ENCODE data around the gene LAMTOR3.

Gene LAMTOR3

DNA sequence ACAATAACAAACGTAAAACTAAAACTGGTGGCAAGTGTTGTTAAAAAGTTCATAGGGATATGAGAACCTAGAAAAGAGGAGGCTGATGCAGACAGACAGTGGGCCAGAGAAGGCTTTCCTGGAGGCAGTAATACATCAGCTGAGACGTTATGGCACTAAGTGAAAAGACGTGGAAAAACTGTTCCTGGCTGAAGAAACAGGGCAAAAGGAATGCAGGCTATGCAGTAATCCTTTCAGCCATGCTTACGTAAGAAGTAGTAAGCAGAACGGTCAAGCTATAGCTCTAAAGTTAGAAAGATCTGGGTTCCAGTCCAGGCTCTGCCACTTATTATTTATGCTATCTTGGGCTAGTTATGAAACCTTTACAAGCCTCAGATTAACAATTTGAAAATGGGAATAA is 6.4 kb downstream of the LAMTOR3 start:
- Histone ChIP-seq H3K36me3 (ENCODE audit: control insufficient read depth in 1 of 2, insufficient read depth in 2 of 2, low read depth in 1 of 2, low read length in 2 of 2) (peaks cover 3 to 74% of the 10 kb centered on the region in 2 experiments), H2AK5ac (ENCODE audit: low read length, severe bottlenecking) (no peak overlapping the region), H4K8ac (ENCODE audit: low read length) (peak overlapping the region; percentile 37), H2BK15ac (ENCODE audit: low read depth, poor library complexity, severe bottlenecking) (no peak overlapping the region), H3K9ac (ENCODE audit: low read length) (peak overlapping the region; percentile 28), H3K27me3 (ENCODE audit: control insufficient read depth in 1 of 2, insufficient read depth in 1 of 2, low read length in 2 of 2) (no peaks in the 10 kb centered on the region), H3K23ac (ENCODE audit: low read length in 2 of 2) (no peak overlapping the region), H3K18ac (ENCODE audit: low read depth in 1 of 2, low read length in 2 of 2) (no peak overlapping the region), H2BK12ac (ENCODE audit: low read length in 2 of 2) (no peak overlapping the region), H3K9me3 (ENCODE audit: control insufficient read depth, low read length) (no peaks in the 10 kb centered on the region), H2AFZ (ENCODE audit: low read depth, low read length) (no peak overlapping the region), H3K4me2 (ENCODE audit: low read length, poor library complexity, severe bottlenecking) (no peak overlapping the region), H3K27ac (ENCODE audit: low read length, poor library complexity, severe bottlenecking) (no peak overlapping the region), H3K14ac (ENCODE audit: low read length in 2 of 2) (no peak overlapping the region), H3K79me1 (replicated peaks; ENCODE audit: low read length, poor library complexity, severe bottlenecking) (peaks cover 5% of the 10 kb centered on the region), H4K91ac (ENCODE audit: low read length) (no peak overlapping the region), H2BK120ac (ENCODE audit: low read depth, low read length) (no peak overlapping the region), H3K4me3 (ENCODE audit: insufficient read depth in 1 of 2, low read depth in 1 of 2, low read length in 2 of 2) (no peak overlapping the region), H3K4ac (ENCODE audit: low read depth in 1 of 2, low read length in 2 of 2) (no peak overlapping the region), H2BK5ac (ENCODE audit: low read depth, low read length, poor library complexity, severe bottlenecking) (no peak overlapping the region), H3K4me1 (ENCODE audit: control insufficient read depth, insufficient read depth, low read depth, low read length) (peaks cover 3% of the 10 kb centered on the region)
- 77% methylated on average over 5 of the region's 5 CpGs for WGBS
- DNase-seq: peak; percentile 60

DNA sequence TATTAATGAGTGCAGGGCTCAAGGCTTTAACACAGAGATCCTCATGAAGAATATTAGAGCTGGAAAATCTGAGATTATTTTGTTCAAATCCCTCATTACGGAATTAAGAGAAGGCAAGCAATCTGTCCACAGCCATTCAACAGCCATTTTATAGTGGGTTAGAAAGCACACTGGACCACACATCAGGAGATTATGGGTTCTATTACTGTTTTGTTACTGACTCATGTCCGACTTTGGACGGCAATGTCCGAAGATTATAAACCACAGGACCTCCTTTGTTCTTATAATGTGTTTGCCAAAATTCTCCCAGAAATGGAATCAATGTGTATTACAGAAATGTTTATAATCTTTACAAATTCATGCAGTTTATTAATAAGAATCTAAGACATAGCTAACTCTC is 8.1 kb downstream of the LAMTOR3 start:
- no peak overlapping the region for H4K8ac ChIP-seq (ENCODE audit: low read length)
- no peak for DNase-seq

DNA sequence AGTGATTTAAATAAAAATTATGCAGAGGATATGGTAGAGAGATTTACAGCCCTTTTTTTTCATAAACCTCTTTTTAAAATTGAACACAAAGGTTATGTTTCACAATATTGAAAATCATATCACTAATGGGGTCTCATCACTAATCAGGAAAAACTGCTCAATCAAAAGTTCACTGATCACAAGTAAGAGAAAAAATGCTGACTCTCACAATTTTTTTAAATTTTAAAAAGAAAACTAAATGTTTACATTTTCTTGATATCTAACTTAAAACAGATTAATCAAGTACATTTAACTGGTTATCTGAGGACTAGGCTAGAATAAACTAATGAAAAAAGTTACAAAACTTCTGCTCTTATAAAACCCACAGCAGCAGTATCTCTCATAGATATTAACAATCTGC is 8.5 kb downstream of the LAMTOR3 start:
- Histone ChIP-seq H3K27me3 (ENCODE audit: control insufficient read depth in 1 of 2, insufficient read depth in 1 of 2, low read length in 2 of 2) (no peaks in the 10 kb centered on the region), H3K9ac (ENCODE audit: low read length) (peak overlapping the region; percentile 10), H3K36me3 (ENCODE audit: control insufficient read depth in 1 of 2, insufficient read depth in 2 of 2, low read depth in 1 of 2, low read length in 2 of 2) (peaks cover 3 to 80% of the 10 kb centered on the region in 2 experiments), H3K9me3 (ENCODE audit: control insufficient read depth, low read length) (no peaks in the 10 kb centered on the region), H3K27ac (ENCODE audit: low read length, poor library complexity, severe bottlenecking) (no peak overlapping the region), H3K4ac (ENCODE audit: low read depth in 1 of 2, low read length in 2 of 2) (no peak overlapping the region), H2AFZ (ENCODE audit: low read depth, low read length) (no peak overlapping the region), H3K14ac (ENCODE audit: low read length in 2 of 2) (no peak overlapping the region), H2AK5ac (ENCODE audit: low read length, severe bottlenecking) (no peak overlapping the region), H2BK15ac (ENCODE audit: low read depth, poor library complexity, severe bottlenecking) (no peak overlapping the region), H2BK5ac (ENCODE audit: low read depth, low read length, poor library complexity, severe bottlenecking) (no peak overlapping the region), H2BK12ac (ENCODE audit: low read length in 2 of 2) (no peak overlapping the region), H2BK120ac (ENCODE audit: low read depth, low read length) (no peak overlapping the region), H3K4me2 (ENCODE audit: low read length, poor library complexity, severe bottlenecking) (no peak overlapping the region), H3K79me1 (replicated peaks; ENCODE audit: low read length, poor library complexity, severe bottlenecking) (peaks cover 5% of the 10 kb centered on the region), H3K4me3 (ENCODE audit: insufficient read depth in 1 of 2, low read depth in 1 of 2, low read length in 2 of 2) (no peak overlapping the region), H3K4me1 (ENCODE audit: control insufficient read depth, insufficient read depth, low read depth, low read length) (no peaks in the 10 kb centered on the region), H4K8ac (ENCODE audit: low read length) (no peak overlapping the region), H3K23ac (ENCODE audit: low read length in 2 of 2) (no peak overlapping the region), H3K18ac (ENCODE audit: low read depth in 1 of 2, low read length in 2 of 2) (no peak overlapping the region), H4K91ac (ENCODE audit: low read length) (no peak overlapping the region)
- DNase-seq: no peak

More for the DNA sequence above, 8.1 kb downstream of the LAMTOR3 start:
- no peak overlapping the region for H4K91ac ChIP-seq (ENCODE audit: low read length)
- H3K9ac ChIP-seq (ENCODE audit: low read length): peak overlapping the region; percentile 10
- H3K9me3 ChIP-seq (ENCODE audit: control insufficient read depth, low read length): no peaks in the 10 kb centered on the region
- no peak overlapping the region for H2BK5ac ChIP-seq (ENCODE audit: low read depth, low read length, poor library complexity, severe bottlenecking)
- no peak overlapping the region for H2AK5ac ChIP-seq (ENCODE audit: low read length, severe bottlenecking)
- H3K14ac ChIP-seq (ENCODE audit: low read length in 2 of 2): no peak overlapping the region
- no peak overlapping the region for H3K4me2 ChIP-seq (ENCODE audit: low read length, poor library complexity, severe bottlenecking)
- no peak overlapping the region for H2AFZ ChIP-seq (ENCODE audit: low read depth, low read length)
- no peak overlapping the region for H2BK120ac ChIP-seq (ENCODE audit: low read depth, low read length)
- no peak overlapping the region for H3K27ac ChIP-seq (ENCODE audit: low read length, poor library complexity, severe bottlenecking)
- H3K4me3 ChIP-seq (ENCODE audit: insufficient read depth in 1 of 2, low read depth in 1 of 2, low read length in 2 of 2): no peak overlapping the region
- peaks cover 3 to 80% of the 10 kb centered on the region in 2 experiments for H3K36me3 ChIP-seq (ENCODE audit: control insufficient read depth in 1 of 2, insufficient read depth in 2 of 2, low read depth in 1 of 2, low read length in 2 of 2)
- WGBS: 100% methylated on average over 1 of the region's 4 CpGs
- H3K4ac ChIP-seq (ENCODE audit: low read depth in 1 of 2, low read length in 2 of 2): no peak overlapping the region
- no peak overlapping the region for H3K18ac ChIP-seq (ENCODE audit: low read depth in 1 of 2, low read length in 2 of 2)
- H2BK12ac ChIP-seq (ENCODE audit: low read length in 2 of 2): no peak overlapping the region
- H3K23ac ChIP-seq (ENCODE audit: low read length in 2 of 2): no peak overlapping the region
- no peaks in the 10 kb centered on the region for H3K27me3 ChIP-seq (ENCODE audit: control insufficient read depth in 1 of 2, insufficient read depth in 1 of 2, low read length in 2 of 2)
- H3K4me1 ChIP-seq (ENCODE audit: control insufficient read depth, insufficient read depth, low read depth, low read length): no peaks in the 10 kb centered on the region
- peaks cover 5% of the 10 kb centered on the region for H3K79me1 ChIP-seq (replicated peaks; ENCODE audit: low read length, poor library complexity, severe bottlenecking)
- H2BK15ac ChIP-seq (ENCODE audit: low read depth, poor library complexity, severe bottlenecking): no peak overlapping the region

DNA sequence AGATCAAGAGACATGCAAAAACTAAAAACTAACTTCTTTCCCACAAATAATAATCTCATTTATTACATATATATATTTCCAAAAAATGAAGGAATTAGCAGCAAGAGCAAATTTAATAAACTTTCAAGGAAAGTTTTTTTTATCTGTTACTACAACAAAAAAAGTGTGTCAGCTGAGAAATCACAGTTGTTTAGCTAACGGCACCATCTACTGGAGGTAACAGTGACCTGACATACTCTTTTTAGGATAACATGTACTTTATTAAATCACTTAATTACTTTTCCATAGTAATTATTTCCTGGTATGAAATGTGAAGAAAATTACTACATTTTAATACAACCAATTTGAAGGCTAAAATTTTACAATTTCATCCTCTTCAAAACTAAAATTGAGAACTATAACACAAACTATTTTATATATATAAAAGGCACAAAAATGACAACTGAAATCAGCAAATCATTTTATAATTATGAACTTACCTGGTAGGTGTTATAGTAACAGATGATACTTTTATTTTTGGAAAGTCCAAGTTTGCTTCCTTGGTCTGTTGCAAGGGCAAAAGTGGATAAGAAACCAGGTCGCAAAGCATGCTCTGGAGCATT is 9.1 kb downstream of the LAMTOR3 start:
- Histone ChIP-seq H3K4ac (ENCODE audit: low read depth in 1 of 2, low read length in 2 of 2) (no peak overlapping the region), H2BK15ac (ENCODE audit: low read depth, poor library complexity, severe bottlenecking) (no peak overlapping the region), H2BK12ac (ENCODE audit: low read length in 2 of 2) (no peak overlapping the region), H3K4me3 (ENCODE audit: insufficient read depth in 1 of 2, low read depth in 1 of 2, low read length in 2 of 2) (no peak overlapping the region), H3K9ac (ENCODE audit: low read length) (no peak overlapping the region), H2BK120ac (ENCODE audit: low read depth, low read length) (no peak overlapping the region), H3K23ac (ENCODE audit: low read length in 2 of 2) (no peak overlapping the region), H2BK5ac (ENCODE audit: low read depth, low read length, poor library complexity, severe bottlenecking) (no peak overlapping the region), H3K4me1 (ENCODE audit: control insufficient read depth, insufficient read depth, low read depth, low read length) (no peaks in the 10 kb centered on the region), H3K27ac (ENCODE audit: low read length, poor library complexity, severe bottlenecking) (no peak overlapping the region), H4K8ac (ENCODE audit: low read length) (no peak overlapping the region), H3K27me3 (ENCODE audit: control insufficient read depth in 1 of 2, insufficient read depth in 1 of 2, low read length in 2 of 2) (no peaks in the 10 kb centered on the region), H2AFZ (ENCODE audit: low read depth, low read length) (no peak overlapping the region), H2AK5ac (ENCODE audit: low read length, severe bottlenecking) (no peak overlapping the region), H3K79me1 (replicated peaks; ENCODE audit: low read length, poor library complexity, severe bottlenecking) (peaks cover 5% of the 10 kb centered on the region), H3K18ac (ENCODE audit: low read depth in 1 of 2, low read length in 2 of 2) (no peak overlapping the region), H4K91ac (ENCODE audit: low read length) (no peak overlapping the region), H3K36me3 (ENCODE audit: control insufficient read depth in 1 of 2, insufficient read depth in 2 of 2, low read depth in 1 of 2, low read length in 2 of 2) (peaks cover 6 to 82% of the 10 kb centered on the region in 2 experiments), H3K9me3 (ENCODE audit: control insufficient read depth, low read length) (no peaks in the 10 kb centered on the region), H3K14ac (ENCODE audit: low read length in 2 of 2) (no peak overlapping the region), H3K4me2 (ENCODE audit: low read length, poor library complexity, severe bottlenecking) (no peak overlapping the region)
- WGBS: 67% methylated on average over 1 of the region's 2 CpGs
- DNase-seq: peak; percentile 62

Data from mesenchymal stem cell (in vitro differentiated cells and primary cell).